H1 (cell line): ENCODE results near the gene IRAK3. TPM values are rescaled to one million over a fixed set of nuclear protein-coding genes. Genes with fewer than 3 reads are reported as not detected.

Experiments used
- CTCF ChIA-PET: fragments of 300-600 bp; sonication (Branson Sonifier 250); formaldehyde crosslinking; loops from one replicate; lab custom pipeline; 2021; ENCODE audit not compliant: partially characterized antibody; lab: Charles Lee
- POLR2A ChIA-PET: fragments of 300-600 bp; sonication (Branson Sonifier 250); formaldehyde crosslinking; loops from one replicate; lab custom pipeline; 2021; ENCODE audit warnings: inconsistent platforms; ENCODE audit not compliant: partially characterized antibody; lab: Charles Lee
- DNase-seq, 2 experiments: peaks; one replicate each; pipeline versions ENCODE4 v3.0.0 to v3.0.0-alpha.2; 2010 to 2022; ENCODE audit warnings: low spot score in 2 of 2, low read depth in 1 of 2, mixed read lengths in 1 of 2
- FAIRE-seq: peaks from 2 replicates; lab custom pipeline; 2011; peaks lifted over from hg19 to GRCh38; lab: Jason Lieb, UNC
- H2AFZ ChIP-seq: 2 replicates; pipeline ENCODE4 v1.8.1; 2012; ENCODE audit warnings: low read length, inconsistent platforms
- H2AK5ac ChIP-seq: 2 replicates; pipeline ENCODE4 v1.6.1; 2013; ENCODE audit warnings: low read depth, low read length
- H2BK120ac ChIP-seq: replicated peaks from 2 replicates; pipeline ENCODE3; 2013; ENCODE audit warnings: low read depth, low read length, inconsistent platforms
- H2BK12ac ChIP-seq: 2 replicates; pipeline ENCODE4 v1.6.1; 2013; ENCODE audit warnings: low read depth, low read length
- H2BK15ac ChIP-seq: 2 replicates; pipeline ENCODE4 v1.6.1; 2013; ENCODE audit warnings: low read length
- H2BK20ac ChIP-seq: 2 replicates; pipeline ENCODE4 v1.6.1; 2013; ENCODE audit warnings: low read length
- H2BK5ac ChIP-seq: 2 replicates; pipeline ENCODE4 v1.6.1; 2013; ENCODE audit warnings: low read depth, low read length
- H3K14ac ChIP-seq: 2 replicates; pipeline ENCODE4 v1.6.1; 2013; ENCODE audit warnings: inconsistent platforms; ENCODE audit not compliant: insufficient read length
- H3K18ac ChIP-seq: 2 replicates; pipeline ENCODE4 v1.6.1; 2013; ENCODE audit warnings: low read length; ENCODE audit errors: extremely low read depth
- H3K23ac ChIP-seq: 2 replicates; pipeline ENCODE4 v1.6.1; 2013; ENCODE audit warnings: inconsistent platforms; ENCODE audit not compliant: insufficient read length
- H3K23me2 ChIP-seq: 2 replicates; pipeline ENCODE4 v1.6.1; 2013; ENCODE audit warnings: low read depth, low read length
- H3K27ac ChIP-seq: 2 replicates; pipeline ENCODE4 v1.6.1; 2011; ENCODE audit warnings: low read depth, low read length, inconsistent platforms
- H3K27me3 ChIP-seq, 4 experiments: replicated peaks in 1 of 4; 1 replicate in 1 of 4; 2 replicates in 3 of 4; pipeline versions ENCODE4 v1.6.1 to v1.8.1; 2011 to 2013; ENCODE audit warnings: low read length in 3 of 4, mild to moderate bottlenecking in 3 of 4, inconsistent platforms in 2 of 4, mixed read lengths in 2 of 4, moderate library complexity in 1 of 4; ENCODE audit not compliant: control insufficient read depth in 3 of 4, insufficient read depth in 3 of 4; ENCODE audit errors: extremely low read depth in 1 of 4
- H3K36me3 ChIP-seq, 4 experiments: 2 replicates each; pipeline versions ENCODE4 v1.6.1 to v1.8.1; 2011 to 2013; ENCODE audit warnings: mild to moderate bottlenecking in 4 of 4, low read length in 3 of 4, moderate library complexity in 2 of 4, control low read depth in 1 of 4, inconsistent platforms in 1 of 4; ENCODE audit not compliant: insufficient read depth in 4 of 4, control insufficient read depth in 2 of 4
- H3K4ac ChIP-seq: replicated peaks from 2 replicates; pipeline ENCODE3; 2013; ENCODE audit warnings: low read length, low read depth, mixed read lengths, inconsistent platforms; ENCODE audit not compliant: insufficient read length
- H3K4me1 ChIP-seq, 4 experiments: replicated peaks in 1 of 4; 1 replicate in 1 of 4; 2 replicates in 3 of 4; pipeline versions ENCODE4 v1.6.1 to v1.8.1; 2011 to 2013; ENCODE audit warnings: low read length in 3 of 4, inconsistent platforms in 2 of 4, mixed read lengths in 1 of 4; ENCODE audit not compliant: insufficient read depth in 4 of 4, control insufficient read depth in 3 of 4
- H3K4me2 ChIP-seq, 2 experiments: 2 replicates each; pipeline versions ENCODE4 v1.6.1 to v1.8.1; 2011 to 2013; ENCODE audit warnings: low read depth in 2 of 2, low read length in 2 of 2, control low read depth in 1 of 2, inconsistent platforms in 1 of 2, mild to moderate bottlenecking in 1 of 2; ENCODE audit not compliant: insufficient read depth in 1 of 2
- H3K4me3 ChIP-seq, 4 experiments: fragments of 200-600, 300-600 bp in 1 of 4; sonication (generic), shearing (Covaris generic), sonication (Bioruptor Twin) in 1 of 4; 2 replicates each; pipeline versions ENCODE4 v1.5.1 to v1.8.1; 2011 to 2016; ENCODE audit warnings: low read length in 4 of 4, low read depth in 3 of 4, control low read depth in 2 of 4, inconsistent platforms in 2 of 4, mild to moderate bottlenecking in 2 of 4, mixed read lengths in 1 of 4, moderate library complexity in 1 of 4; ENCODE audit not compliant: insufficient read depth in 2 of 4; ENCODE audit errors: extremely low read depth in 1 of 4
- H3K56ac ChIP-seq: replicated peaks from 2 replicates; pipeline ENCODE3; 2013; ENCODE audit warnings: low read depth, mild to moderate bottlenecking, mixed read lengths, low read length, inconsistent platforms; ENCODE audit not compliant: insufficient read length
- H3K79me1 ChIP-seq: 2 replicates; pipeline ENCODE4 v1.6.1; 2013; ENCODE audit warnings: low read depth, low read length, control low read depth
- H3K79me2 ChIP-seq, 2 experiments: 2 replicates each; pipeline versions ENCODE4 v1.6.1 to v1.8.1; 2012 to 2013; ENCODE audit warnings: low read length in 2 of 2, mild to moderate bottlenecking in 2 of 2, inconsistent platforms in 1 of 2; ENCODE audit not compliant: insufficient read depth in 2 of 2, control insufficient read depth in 1 of 2
- H3K9ac ChIP-seq, 4 experiments: replicated peaks in 1 of 4; 1 replicate in 1 of 4; 2 replicates in 3 of 4; pipeline versions ENCODE4 v1.6.1 to v1.8.1; 2011 to 2013; ENCODE audit warnings: low read depth in 3 of 4, low read length in 3 of 4, control low read depth in 2 of 4, mild to moderate bottlenecking in 2 of 4, moderate library complexity in 2 of 4, inconsistent platforms in 1 of 4; ENCODE audit errors: extremely low read depth in 1 of 4
- H3K9me3 ChIP-seq, 2 experiments: 2 replicates each; pipeline versions ENCODE4 v1.6.1 to v1.8.1; 2012 to 2013; ENCODE audit warnings: mild to moderate bottlenecking in 2 of 2, moderate library complexity in 2 of 2, control low read depth in 1 of 2, inconsistent platforms in 1 of 2, low read depth in 1 of 2, low read length in 1 of 2, mixed read lengths in 1 of 2; ENCODE audit not compliant: insufficient read depth in 2 of 2
- H4K20me1 ChIP-seq, 2 experiments: replicated peaks in 1 of 2; 2 replicates each; pipeline versions ENCODE3 to v1.8.1; 2011 to 2013; ENCODE audit warnings: inconsistent platforms in 2 of 2, low read length in 2 of 2, mild to moderate bottlenecking in 1 of 2; ENCODE audit not compliant: insufficient read depth in 2 of 2, control insufficient read depth in 1 of 2
- H4K5ac ChIP-seq: 2 replicates; pipeline ENCODE4 v1.6.1; 2013; ENCODE audit warnings: low read length, low read depth, mixed read lengths, inconsistent platforms; ENCODE audit not compliant: insufficient read length
- H4K8ac ChIP-seq: 2 replicates; pipeline ENCODE4 v1.8.0; 2013; ENCODE audit warnings: mild to moderate bottlenecking, moderate library complexity, low read length, inconsistent platforms; ENCODE audit not compliant: insufficient read depth; ENCODE audit errors: extremely low read depth
- H4K91ac ChIP-seq: replicated peaks from 2 replicates; pipeline ENCODE3; 2013; ENCODE audit warnings: low read length, mixed read lengths, inconsistent platforms; ENCODE audit not compliant: insufficient read length
- ATF2 ChIP-seq: IDR thresholded peaks from 2 replicates; pipeline ENCODE4 v1.6.1; 2012; ENCODE audit warnings: low read length, inconsistent platforms
- BRCA1 ChIP-seq: IDR thresholded peaks from 2 replicates; pipeline ENCODE4 v1.6.1; 2012; ENCODE audit warnings: low read depth, low read length, improper control_type of control experiment
- CBX5 ChIP-seq: fragments of 300-800, 300-1000 bp; sonication (generic); IDR thresholded peaks from 2 replicates; pipeline ENCODE4 v1.7.1; 2016; ENCODE audit warnings: antibody characterized with exemption, low read length, low read depth
- CREB1 ChIP-seq: IDR thresholded peaks from 2 replicates; pipeline ENCODE4 v1.6.1; 2012; ENCODE audit warnings: inconsistent platforms
- FOSL1 ChIP-seq: IDR thresholded peaks from 2 replicates; pipeline ENCODE4 v1.6.1; 2011; ENCODE audit warnings: mild to moderate bottlenecking, low read depth, low read length, moderate library complexity; ENCODE audit not compliant: insufficient read depth
- GABPA ChIP-seq: IDR thresholded peaks from 2 replicates; pipeline ENCODE4 v1.6.1; 2011; ENCODE audit warnings: mild to moderate bottlenecking, low read length, moderate library complexity, borderline replicate concordance; ENCODE audit not compliant: insufficient read depth
- MAFK ChIP-seq: IDR thresholded peaks from 2 replicates; pipeline ENCODE4 v1.6.1; 2012; ENCODE audit warnings: low read depth, mild to moderate bottlenecking, improper control_type of control experiment, low read length
- POLR2A ChIP-seq, 2 experiments: IDR thresholded peaks; 1 replicate in 1 of 2; 2 replicates in 1 of 2; pipeline ENCODE4 v1.6.1; 2011; ENCODE audit warnings: low read depth in 2 of 2, low read length in 2 of 2, mild to moderate bottlenecking in 2 of 2; ENCODE audit errors: control extremely low read depth in 1 of 2
- POU5F1 ChIP-seq: IDR thresholded peaks from 2 replicates; pipeline ENCODE4 v1.6.1; 2011; ENCODE audit warnings: low read depth, mild to moderate bottlenecking, low read length, moderate library complexity
- RFX5 ChIP-seq: IDR thresholded peaks from 2 replicates; pipeline ENCODE4 v1.6.1; 2011; ENCODE audit warnings: low read depth, low read length, improper control_type of control experiment, borderline replicate concordance
- RNF2 ChIP-seq: fragments of 200-900, 300-1000 bp; sonication (generic); IDR thresholded peaks from 2 replicates; pipeline ENCODE4 v1.7.1; 2016; ENCODE audit warnings: borderline replicate concordance, low read depth, mild to moderate bottlenecking, antibody characterized with exemption, low read length; ENCODE audit not compliant: poor library complexity, severe bottlenecking; ENCODE audit errors: missing control alignments
- SRF ChIP-seq: IDR thresholded peaks from 2 replicates; pipeline ENCODE4 v1.6.1; 2011; ENCODE audit warnings: mild to moderate bottlenecking, low read depth, low read length, moderate library complexity
- TAF1 ChIP-seq: IDR thresholded peaks from 2 replicates; pipeline ENCODE4 v1.6.1; 2011; ENCODE audit warnings: mild to moderate bottlenecking, low read depth, low read length
- WGBS, 2 experiments: shearing (Covaris generic) in 1 of 2; methylation state at CpG; one replicate each; pipeline versions ENCODE4 v1.1.6 to v1.1.7; 2013 to 2015; ENCODE audit warnings: low lambda C conversion rate in 2 of 2, mixed read lengths in 2 of 2, inconsistent platforms in 1 of 2, low coverage in 1 of 2, missing lambda C conversion rate in 1 of 2; ENCODE audit not compliant: insufficient replicate concordance in 2 of 2, insufficient coverage in 1 of 2, insufficient read length in 1 of 2; ENCODE audit errors: extremely low coverage in 1 of 2, missing lambda C conversion rate in 1 of 2; 5-methylcytosine and 5-hydroxymethylcytosine counted together
- polyA plus RNA-seq, 7 experiments: library from polyadenylated mRNA; depleted of rRNA in 3 of 7; stranded (reverse) in 5 of 7; unstranded in 2 of 7; fragments of >200 nt in 5 of 7; fragments of 200-250 nt in 2 of 7; gene quantifications; 1 replicate in 5 of 7; 2 replicates in 1 of 7; 4 replicates in 1 of 7; pipeline versions ENCODE4 v1.2.1 to v1.2.3, GENCODE V29; 2011 to 2013; ENCODE audit warnings: missing spikeins in 2 of 7, mixed read lengths in 2 of 7
- total RNA-seq: library from RNA; stranded (reverse); fragmentation: NEBNext Ultra II Directional; extraction: Animal tissue kit (Norgen Biotek cat#: 25700); gene quantifications from 2 replicates; pipeline ENCODE4 v1.2.1, GENCODE V29; 2021

IRAK3 gene
- total and polyA plus RNA-seq, 2 of the 8 experiments (the other 6 are each of a cell fraction or from before 2014, with no cell fraction given), result 0.51 to 2.2 TPM

- no peak overlapping the region for H2AFZ ChIP-seq
- no peak overlapping the region for H2BK12ac ChIP-seq
- H3K23me2 ChIP-seq, result no peaks in the 10 kb centered on the region
- no peak overlapping the region for H3K23ac ChIP-seq
- no peaks in the 10 kb centered on the region for H3K4me1 ChIP-seq
- no peaks in the 10 kb centered on the region; a peak in 2 of 8 replicates for H3K36me3 ChIP-seq
- no peak overlapping the region for H3K27ac ChIP-seq
- H4K5ac ChIP-seq, result no peak overlapping the region
- H4K91ac ChIP-seq, result no peak overlapping the region
- no peaks in the 10 kb centered on the region for H4K20me1 ChIP-seq
- no peak overlapping the region for H3K9ac ChIP-seq
- no peak overlapping the region for H3K4me3 ChIP-seq
- H3K9me3 ChIP-seq, result peaks cover 0 to 5% of the 10 kb centered on the region in 2 experiments; a peak in 2 of 4 replicates
- no peak overlapping the region for H2AK5ac ChIP-seq
- no peak overlapping the region for H2BK15ac ChIP-seq
- H3K56ac ChIP-seq, result no peak overlapping the region
- no peaks in the 10 kb centered on the region for H3K79me1 ChIP-seq
- peaks cover 0 to 2% of the 10 kb centered on the region in 2 experiments; a peak in 2 of 4 replicates for H3K79me2 ChIP-seq
- H4K8ac ChIP-seq, result no peak overlapping the region
- no peak overlapping the region for H2BK120ac ChIP-seq
- no peak overlapping the region for H3K14ac ChIP-seq
- no peak overlapping the region for H3K4me2 ChIP-seq
- no peak overlapping the region for H2BK5ac ChIP-seq
- H2BK20ac ChIP-seq, result no peak overlapping the region
- no peak overlapping the region for H3K18ac ChIP-seq
- no peak for TF ChIP-seq SRF
- no peak for TF ChIP-seq CBX5
- no peak for TF ChIP-seq ATF2
- TF ChIP-seq MAFK, result no peak
- no peak for TF ChIP-seq FOSL1
- TF ChIP-seq RNF2, result no peak
- no peak for TF ChIP-seq TAF1
- TF ChIP-seq POLR2A (IDR thresholded peaks at IDR 0.05; ENCODE audit: control extremely low read depth in 1 of 2, low read depth in 2 of 2, low read length in 2 of 2), result no peak
- no peak for TF ChIP-seq CREB1
- TF ChIP-seq POU5F1, result no peak
- TF ChIP-seq GABPA, result no peak
- no peak for TF ChIP-seq RFX5
- no peak for TF ChIP-seq BRCA1
- no peak for DNase-seq
- 89% methylated on average over 18 of the region's 28 CpGs; no CpG with 5 or more reads in 1 of the 2 experiments for WGBS, 2 experiments
- H3K4ac ChIP-seq, result no peak overlapping the region
- no peaks in the 10 kb centered on the region for H3K27me3 ChIP-seq
- POLR2A ChIA-PET, result interaction anchor here (0.7 to 4.3 kb wide), 2 partner anchors 9 to 12 kb away, joined by 5 to 18 read pairs; partner anchors contain the start of gene TMBIM4
- no peak for FAIRE-seq
- CTCF ChIA-PET, result no interaction called here
Observed at GRCh38 chr12:66160704-66161103, 28.3 kb upstream of the IRAK3 start.
